Fibroblast of the aortic adventitia (primary cell): ENCODE data around the gene CHST10. TPM values are rescaled to one million over a fixed set of nuclear protein-coding genes. Genes with fewer than 3 reads are reported as not detected.
"Not testable (repeated sequence)": the region's sequence is repeated elsewhere in the genome, so short reads cannot be mapped to it uniquely, and the experiment has no call there.

Experiments used
- DNase-seq: peaks from one replicate; pipeline ENCODE4 v3.0.0-alpha.2; 2010; ENCODE audit warnings: low read depth
- H3K4me3 ChIP-seq: 2 replicates; pipeline ENCODE4 v1.5.1; 2011; ENCODE audit warnings: low read depth, mild to moderate bottlenecking, control low read depth, low read length, moderate library complexity
- total RNA-seq: library from RNA; depleted of rRNA; stranded (reverse); fragments of >200 nt; gene quantifications from 2 replicates; pipeline ENCODE4 v1.2.3, GENCODE V29; 2012; ENCODE audit warnings: low replicate concordance
- TF ChIP-seq, protein P1 (sequence below): IDR thresholded peaks from 2 replicates; pipeline ENCODE4 v1.5.1; 2011; ENCODE audit warnings: mild to moderate bottlenecking, low read length, control low read depth, inconsistent platforms; ENCODE audit not compliant: insufficient read depth

The CHST10 gene, protein sequence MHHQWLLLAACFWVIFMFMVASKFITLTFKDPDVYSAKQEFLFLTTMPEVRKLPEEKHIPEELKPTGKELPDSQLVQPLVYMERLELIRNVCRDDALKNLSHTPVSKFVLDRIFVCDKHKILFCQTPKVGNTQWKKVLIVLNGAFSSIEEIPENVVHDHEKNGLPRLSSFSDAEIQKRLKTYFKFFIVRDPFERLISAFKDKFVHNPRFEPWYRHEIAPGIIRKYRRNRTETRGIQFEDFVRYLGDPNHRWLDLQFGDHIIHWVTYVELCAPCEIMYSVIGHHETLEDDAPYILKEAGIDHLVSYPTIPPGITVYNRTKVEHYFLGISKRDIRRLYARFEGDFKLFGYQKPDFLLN
- total RNA-seq: 10.2 and 11.0 TPM in 2 replicates

DNA sequence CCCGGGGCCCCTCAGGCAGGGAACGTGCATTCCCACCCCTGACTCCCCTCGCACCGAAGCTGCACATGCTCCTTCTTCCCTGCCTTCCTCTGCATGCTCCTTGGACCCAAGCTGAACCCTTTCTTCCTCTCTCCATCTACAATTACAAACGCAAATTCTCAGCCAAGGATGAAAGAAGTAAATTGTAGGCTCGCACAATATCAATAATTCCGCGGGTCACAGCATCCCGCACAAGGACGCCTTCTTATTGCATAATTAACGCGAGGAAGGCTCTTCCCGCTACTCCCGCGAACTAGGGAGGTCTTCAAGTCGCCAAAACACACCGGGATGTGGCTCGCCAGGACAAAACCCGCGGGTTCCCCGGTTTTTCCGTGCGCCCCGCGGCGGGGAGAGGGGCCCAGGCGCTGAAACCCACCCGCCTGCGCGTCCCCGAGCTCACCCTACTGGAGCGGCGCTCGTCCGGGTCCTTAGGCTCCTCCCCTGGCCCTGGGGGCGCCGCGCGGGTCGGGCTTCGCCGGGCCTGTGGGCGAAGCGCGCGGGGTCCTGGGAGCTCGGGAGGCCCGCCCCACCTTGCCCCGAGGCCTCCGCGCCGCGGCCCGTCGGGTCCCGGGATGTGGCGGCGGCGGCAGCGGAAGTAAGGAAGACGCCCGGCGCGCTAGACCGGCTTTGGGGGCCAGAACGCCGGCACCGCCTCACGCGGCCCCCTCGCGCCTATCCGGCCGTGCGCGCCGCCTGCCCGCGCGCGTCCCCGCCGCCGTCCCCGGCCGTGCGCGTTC is at the start of gene CHST10:
Gene CHST10, minus strand, starts transcription at position 734 of the 776 bp plus-strand sequence. CDS start 10,993 bp downstream, outside the sequence.
- peak within 1 kb of the TSS; percentile 90 for H3K4me3 ChIP-seq
- TF ChIP-seq, protein P1, sequence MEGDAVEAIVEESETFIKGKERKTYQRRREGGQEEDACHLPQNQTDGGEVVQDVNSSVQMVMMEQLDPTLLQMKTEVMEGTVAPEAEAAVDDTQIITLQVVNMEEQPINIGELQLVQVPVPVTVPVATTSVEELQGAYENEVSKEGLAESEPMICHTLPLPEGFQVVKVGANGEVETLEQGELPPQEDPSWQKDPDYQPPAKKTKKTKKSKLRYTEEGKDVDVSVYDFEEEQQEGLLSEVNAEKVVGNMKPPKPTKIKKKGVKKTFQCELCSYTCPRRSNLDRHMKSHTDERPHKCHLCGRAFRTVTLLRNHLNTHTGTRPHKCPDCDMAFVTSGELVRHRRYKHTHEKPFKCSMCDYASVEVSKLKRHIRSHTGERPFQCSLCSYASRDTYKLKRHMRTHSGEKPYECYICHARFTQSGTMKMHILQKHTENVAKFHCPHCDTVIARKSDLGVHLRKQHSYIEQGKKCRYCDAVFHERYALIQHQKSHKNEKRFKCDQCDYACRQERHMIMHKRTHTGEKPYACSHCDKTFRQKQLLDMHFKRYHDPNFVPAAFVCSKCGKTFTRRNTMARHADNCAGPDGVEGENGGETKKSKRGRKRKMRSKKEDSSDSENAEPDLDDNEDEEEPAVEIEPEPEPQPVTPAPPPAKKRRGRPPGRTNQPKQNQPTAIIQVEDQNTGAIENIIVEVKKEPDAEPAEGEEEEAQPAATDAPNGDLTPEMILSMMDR: no peak
- peak; percentile 40 for DNase-seq

DNA sequence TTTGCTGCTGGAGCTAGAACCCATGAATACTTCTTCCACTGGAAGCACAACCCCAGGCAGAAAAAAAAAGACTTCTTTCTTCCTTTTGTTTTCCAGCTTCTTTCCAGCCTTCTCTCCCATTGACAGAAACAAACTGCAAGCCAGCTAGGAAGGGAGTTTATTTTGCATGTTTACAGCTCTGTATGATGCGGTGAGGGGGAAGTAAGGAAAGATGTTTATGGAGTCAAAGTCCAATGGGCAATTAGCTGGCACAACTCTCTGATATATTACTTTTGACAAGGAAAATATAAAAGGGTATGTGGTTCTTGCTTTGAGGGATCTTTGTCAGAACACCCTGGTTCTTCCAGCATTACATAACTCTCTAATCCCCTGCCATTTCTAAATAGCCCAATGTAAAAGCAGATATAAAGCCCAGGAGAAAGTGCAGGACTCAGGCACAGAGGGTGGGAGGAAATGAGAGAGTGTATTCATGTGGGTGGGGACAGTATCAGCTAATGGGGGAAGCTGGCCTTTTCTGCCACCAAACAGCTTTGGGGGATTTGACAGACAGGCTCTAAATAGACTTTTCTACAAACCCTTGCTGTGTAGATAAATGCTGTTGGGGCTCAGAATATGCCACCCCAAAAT is 43.5 kb upstream of the CHST10 start:
- DNase-seq: no peak
- TF ChIP-seq, protein P1: no peak
- no peak overlapping the region for H3K4me3 ChIP-seq

DNA sequence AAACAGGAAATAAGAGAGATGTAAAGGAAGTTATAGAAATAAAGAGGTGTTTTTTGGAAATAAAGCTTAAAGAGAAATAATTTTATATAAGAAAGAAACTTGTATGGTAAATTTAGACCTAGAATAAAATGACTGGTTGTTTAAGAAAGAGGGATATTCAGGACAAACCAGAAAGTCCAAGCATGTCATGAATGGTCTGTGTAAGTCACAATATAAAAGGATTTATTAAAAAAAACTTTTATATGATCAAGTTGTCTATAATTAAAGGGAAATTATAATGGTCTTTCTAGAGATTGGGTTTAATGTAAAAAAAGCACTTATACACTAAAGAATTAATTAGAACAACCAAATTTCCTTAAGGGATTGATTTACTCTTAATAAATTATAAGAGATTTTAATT is 38.9 kb upstream of the CHST10 start:
- DNase-seq, H3K4me3 ChIP-seq: not testable (repeated sequence)

DNA sequence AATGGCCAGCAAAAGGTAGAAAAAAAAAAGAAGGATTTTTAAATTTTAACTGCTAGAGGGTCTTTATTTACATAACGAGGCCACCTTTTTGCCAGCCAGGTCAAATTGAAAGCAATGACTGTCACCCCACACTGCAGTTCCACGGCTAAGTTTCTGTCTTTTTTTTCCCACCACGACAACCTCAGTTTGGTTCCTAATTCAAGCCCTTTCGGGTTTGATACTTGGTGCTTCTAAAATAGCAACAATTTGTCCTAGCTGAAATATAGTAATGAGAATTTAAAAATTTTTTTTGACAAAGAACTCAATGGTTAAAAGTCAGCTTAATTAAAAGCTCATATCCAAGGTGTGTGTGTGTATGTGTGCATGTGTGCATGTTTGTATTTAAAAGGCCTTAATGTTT is 36.4 kb upstream of the CHST10 start:
- no peak for DNase-seq
- TF ChIP-seq, protein P1: no peak
- H3K4me3 ChIP-seq: no peak overlapping the region

DNA sequence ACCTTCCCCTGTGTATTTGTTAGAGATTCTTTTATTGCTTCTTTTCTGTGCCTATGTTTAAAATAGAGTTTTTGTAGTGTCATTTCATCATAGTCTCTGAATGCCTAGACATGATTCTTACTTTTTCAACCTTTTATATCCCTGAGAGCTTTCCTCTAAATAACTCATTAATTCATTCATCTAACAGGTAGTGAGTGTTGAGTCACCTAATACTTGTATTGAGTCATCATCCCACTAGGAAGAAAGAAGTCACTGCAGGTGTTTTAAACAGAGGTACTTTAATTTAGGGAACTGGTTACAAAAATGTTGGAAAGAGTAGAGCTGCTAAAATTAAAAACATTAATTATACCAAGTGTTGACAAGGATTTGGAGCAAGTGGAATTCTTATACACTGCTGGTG is 34.3 kb upstream of the CHST10 start:
- DNase-seq: no peak
- H3K4me3 ChIP-seq: no peak overlapping the region
- TF ChIP-seq, protein P1: no peak

GRCh38 chr2:100451092-100451491 is 33.6 kb upstream of the CHST10 start:
- no peak overlapping the region for H3K4me3 ChIP-seq
- DNase-seq: no peak
- TF ChIP-seq, protein P1: no peak

DNA sequence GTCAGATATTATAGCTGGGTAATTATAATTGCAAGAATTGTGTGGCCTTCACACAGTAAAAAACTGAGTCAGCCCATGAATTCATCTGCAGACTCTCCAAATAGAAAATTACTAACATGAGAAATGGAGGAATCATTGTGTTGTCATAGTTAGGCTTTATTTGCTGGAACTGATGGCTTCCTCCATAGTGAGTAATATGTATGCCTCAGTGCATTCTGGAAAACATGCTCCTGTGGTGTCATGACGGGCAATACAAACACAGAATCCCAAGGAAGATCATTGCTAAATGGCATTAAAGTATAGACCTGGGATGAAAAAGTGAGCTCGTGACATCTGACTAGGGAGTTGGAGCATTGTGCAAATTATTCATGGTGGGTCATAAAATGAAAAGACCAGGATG is 29.2 kb upstream of the CHST10 start:
- no peak for DNase-seq
- no peak overlapping the region for H3K4me3 ChIP-seq
- TF ChIP-seq, protein P1: no peak
